WI38 (cell line): ENCODE data around the gene STRIP1.

Experiments used
- H3K4me3 ChIP-seq: 2 replicates; pipeline ENCODE4 v1.5.1; 2011; ENCODE audit warnings: low read depth, mild to moderate bottlenecking, control low read depth, low read length
- TF ChIP-seq, protein P1 (sequence below): IDR thresholded peaks from 2 replicates; pipeline ENCODE4 v1.5.1; 2012; ENCODE audit warnings: low read depth, mild to moderate bottlenecking, control low read depth, low read length

Gene STRIP1

DNA sequence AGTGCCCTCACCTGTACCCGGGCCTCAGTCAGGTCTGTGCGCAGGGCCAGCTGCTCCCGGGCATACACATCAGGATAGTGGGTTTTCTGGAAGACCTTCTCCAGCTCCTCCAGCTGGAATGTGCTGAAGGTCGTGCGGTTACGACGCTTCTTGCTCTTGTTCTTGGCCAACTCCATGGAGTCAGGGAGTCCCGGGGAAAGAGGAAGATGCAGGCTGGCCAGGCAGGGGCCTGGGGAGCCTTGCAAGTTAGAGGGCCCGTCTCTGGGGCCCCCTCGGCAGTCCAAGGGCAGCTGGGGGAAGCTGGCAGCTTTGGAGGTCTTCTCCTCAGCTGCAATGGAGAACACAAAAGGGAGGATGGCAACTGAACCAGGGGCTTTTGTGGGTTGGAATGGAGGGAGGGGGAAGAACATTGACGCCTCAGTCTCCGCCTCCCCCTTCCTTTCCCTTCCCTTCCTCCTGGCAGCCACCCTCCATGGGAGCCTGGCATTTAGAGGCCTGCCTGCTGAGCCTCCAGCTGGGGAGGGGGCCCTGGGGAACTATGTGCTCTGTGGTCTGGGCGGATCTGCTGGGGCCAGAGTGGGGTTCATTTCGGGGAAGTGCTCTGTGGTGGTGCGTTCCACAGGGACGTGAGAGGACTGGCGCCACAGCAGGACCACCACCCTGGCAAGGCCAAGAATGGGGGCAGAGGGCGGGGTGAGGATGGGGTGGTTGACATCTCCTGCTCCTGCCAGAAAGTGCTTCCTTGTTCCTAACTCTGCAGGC lies 30.3 kb downstream of the STRIP1 start:
- TF ChIP-seq, protein P1, sequence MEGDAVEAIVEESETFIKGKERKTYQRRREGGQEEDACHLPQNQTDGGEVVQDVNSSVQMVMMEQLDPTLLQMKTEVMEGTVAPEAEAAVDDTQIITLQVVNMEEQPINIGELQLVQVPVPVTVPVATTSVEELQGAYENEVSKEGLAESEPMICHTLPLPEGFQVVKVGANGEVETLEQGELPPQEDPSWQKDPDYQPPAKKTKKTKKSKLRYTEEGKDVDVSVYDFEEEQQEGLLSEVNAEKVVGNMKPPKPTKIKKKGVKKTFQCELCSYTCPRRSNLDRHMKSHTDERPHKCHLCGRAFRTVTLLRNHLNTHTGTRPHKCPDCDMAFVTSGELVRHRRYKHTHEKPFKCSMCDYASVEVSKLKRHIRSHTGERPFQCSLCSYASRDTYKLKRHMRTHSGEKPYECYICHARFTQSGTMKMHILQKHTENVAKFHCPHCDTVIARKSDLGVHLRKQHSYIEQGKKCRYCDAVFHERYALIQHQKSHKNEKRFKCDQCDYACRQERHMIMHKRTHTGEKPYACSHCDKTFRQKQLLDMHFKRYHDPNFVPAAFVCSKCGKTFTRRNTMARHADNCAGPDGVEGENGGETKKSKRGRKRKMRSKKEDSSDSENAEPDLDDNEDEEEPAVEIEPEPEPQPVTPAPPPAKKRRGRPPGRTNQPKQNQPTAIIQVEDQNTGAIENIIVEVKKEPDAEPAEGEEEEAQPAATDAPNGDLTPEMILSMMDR: no peak
- H3K4me3 ChIP-seq: no peak overlapping the region

DNA sequence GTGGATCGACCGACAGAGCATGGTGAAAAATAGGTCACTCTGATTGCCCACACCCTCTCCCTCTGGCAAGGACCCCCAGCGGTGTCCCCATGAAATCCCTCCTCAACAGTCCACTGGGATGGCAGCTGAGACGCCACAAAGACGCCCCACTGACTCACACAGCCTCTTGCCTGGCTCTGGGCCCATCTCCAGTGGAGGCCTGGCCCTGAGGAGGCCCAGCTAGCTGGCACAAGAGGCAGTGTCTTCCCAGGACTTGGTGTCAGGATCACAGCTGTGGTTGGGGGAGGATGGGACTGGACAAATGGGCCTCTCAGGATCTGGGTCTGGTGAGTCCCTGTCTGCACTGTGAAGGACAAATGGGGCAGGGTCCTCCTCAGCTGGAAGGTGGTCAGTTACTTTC lies 31.4 kb downstream of the STRIP1 start:
- no peak overlapping the region for H3K4me3 ChIP-seq
- TF ChIP-seq, protein P1: no peak

DNA sequence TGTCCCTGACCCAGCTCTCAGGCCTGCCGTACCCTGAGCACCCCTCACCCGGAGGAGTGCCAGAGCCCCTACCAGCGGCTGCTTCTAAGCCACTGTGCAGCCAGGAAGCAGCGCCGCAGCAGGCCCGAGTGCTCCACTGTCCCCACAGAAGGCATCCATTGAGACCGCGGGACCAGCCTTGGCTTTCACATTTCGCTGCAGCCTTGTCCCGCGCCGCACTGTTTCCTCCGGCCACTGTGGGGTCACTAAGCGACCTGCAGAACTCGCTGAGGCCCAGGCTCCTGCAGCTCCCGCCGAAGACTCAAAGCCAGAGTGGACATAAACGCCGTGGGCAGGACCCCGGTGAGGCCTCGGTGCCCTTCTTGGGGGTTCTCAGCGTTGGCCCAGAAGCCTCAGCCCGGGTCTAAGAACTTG lies 33.1 kb downstream of the STRIP1 start:
- no peak overlapping the region for H3K4me3 ChIP-seq
- TF ChIP-seq, protein P1: no peak

DNA sequence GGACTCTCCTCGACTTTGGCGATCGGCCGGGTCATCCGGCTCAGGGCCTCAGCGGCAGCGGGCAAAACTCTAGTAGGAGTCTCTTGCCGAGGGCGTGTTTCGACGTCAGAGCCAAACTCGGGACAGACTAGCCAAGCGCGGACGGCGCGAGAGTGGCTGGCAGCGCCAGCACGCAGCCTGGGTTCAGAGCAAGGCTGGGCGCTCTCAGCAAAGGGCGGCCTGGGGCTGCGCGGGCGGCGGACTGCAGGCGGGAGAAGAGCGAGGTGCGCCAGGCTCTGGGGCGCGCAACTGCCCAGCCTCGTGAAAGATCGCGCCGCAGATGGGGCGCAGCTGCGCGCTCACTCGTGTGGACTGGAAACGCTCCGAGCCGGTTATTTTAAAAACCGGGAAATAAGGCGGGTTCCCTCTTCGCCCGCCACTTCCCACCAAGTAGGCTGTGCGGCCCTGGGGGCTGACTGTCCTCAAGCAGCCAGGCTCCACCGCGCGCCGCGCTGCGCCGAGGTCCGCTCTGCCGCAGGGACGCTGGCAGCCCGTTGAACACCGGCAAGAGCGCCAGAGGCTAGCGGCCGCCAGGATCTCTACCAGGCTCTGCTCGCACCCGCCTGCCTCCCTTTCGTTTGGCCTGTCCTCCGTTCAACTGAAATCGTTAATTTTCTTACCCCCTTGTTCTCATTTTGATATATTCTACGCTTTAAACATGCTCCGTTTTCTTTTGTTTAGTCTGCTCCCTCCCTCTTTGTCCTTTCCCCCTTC lies 33.6 kb downstream of the STRIP1 start:
- TF ChIP-seq, protein P1: no peak
- no peak overlapping the region for H3K4me3 ChIP-seq

DNA sequence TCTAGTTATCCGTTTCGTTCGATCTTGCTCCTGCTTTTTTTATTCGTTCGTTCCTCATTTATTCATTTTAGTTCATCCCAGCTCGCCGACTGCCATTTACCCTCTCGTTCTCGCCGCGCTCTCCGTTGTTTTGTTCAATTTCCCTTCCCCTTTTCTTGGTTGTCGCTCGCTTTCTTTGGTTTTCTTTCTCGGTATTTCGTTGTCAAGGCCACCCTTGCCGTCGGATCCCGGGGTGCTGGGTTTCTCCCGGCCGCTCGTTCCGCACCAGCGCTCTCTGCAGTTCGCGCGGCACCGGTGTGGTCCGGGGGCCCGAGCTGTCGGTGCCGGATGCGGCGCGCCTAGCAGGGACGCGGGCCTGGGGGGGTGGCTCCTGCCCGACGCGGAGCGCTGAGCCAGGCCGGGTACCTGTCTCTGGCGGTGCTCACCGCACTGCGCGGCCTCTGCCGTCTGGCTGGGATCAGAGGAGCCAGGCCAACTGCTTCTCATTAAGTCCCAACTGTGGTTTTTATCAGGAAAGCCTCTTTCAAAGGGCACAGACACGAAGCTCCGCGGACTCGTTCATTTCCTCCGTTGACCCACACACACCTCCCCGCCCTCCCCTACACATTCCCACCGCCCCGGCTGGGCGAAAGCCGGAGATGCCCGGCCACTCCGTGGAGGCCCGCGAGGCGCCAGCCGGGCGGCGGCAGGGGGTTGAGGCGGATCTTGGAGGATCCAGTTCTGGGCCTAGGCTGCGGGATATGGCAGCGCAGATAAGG lies 34.4 kb downstream of the STRIP1 start:
- no peak overlapping the region for H3K4me3 ChIP-seq
- TF ChIP-seq, protein P1: no peak

DNA sequence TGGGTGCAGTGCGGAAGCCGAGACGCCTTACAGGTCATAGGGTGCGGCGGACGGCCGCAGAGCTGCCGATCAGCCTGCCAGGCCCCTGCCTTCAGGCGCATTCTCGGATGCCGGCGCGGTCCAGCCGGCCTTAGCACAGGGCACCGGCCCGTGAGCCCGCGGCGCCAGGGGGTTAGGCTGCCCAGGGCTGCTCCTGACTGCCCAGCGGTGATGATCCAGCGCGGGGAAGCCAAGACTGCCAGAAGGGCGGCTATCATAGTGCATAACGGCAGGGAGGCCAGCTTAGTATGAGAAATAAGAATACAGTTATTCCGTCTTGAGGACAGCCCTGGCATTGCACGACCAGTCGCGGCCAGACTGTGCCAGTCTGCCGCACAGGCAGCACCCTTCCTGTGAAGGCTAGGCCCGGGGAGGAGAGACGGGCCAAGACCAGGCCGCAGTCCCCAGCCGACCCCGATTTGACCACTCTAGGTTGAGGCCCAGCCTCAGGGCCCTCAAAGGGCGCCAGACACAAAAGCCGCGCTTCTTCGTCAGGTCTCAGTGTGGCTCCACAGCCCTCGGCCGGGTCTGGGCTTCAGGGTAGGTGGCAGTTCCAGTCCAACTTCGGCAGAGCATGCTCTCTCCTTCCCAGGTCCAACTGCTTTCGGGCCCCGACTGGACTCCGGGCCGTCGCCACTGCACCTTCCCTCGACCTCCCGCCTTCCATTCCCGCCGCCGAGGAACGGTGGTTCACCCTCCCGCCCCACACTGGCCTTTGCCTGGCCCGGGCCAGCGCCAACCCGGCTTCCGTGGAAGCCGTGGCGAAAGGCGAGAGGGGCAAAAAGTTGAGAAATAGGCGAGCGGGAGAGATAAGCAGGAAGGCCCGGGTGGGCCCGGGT lies 35.2 kb downstream of the STRIP1 start:
- H3K4me3 ChIP-seq: no peak overlapping the region
- TF ChIP-seq, protein P1: no peak
